ENCODE data around the gene PHF21A.

The PHF21A gene

GRCh38 chr11:46036009-46036408 lies 85.2 kb downstream of the PHF21A start:
- no peak overlapping the region for H3K4me3 ChIP-seq (ENCODE audit: low read depth, low read length)
- no peak for DNase-seq (ENCODE audit: low read depth)
- TF ChIP-seq POLR2A (IDR thresholded peaks at IDR 0.05; ENCODE audit: extremely low read depth, insufficient read length) (no peak), CTCF (IDR thresholded peaks at IDR 0.05; ENCODE audit: low read depth, low read length) (no peak), MYC (IDR thresholded peaks at IDR 0.05; ENCODE audit: low read depth, low read length) (no peak), MAX (IDR thresholded peaks at IDR 0.05; ENCODE audit: low read depth, low read length) (no peak)

- TF ChIP-seq CTCF (IDR thresholded peaks at IDR 0.05; ENCODE audit: low read depth, low read length) (no peak), MYC (IDR thresholded peaks at IDR 0.05; ENCODE audit: low read depth, low read length) (no peak), MAX (IDR thresholded peaks at IDR 0.05; ENCODE audit: low read depth, low read length) (no peak), POLR2A (IDR thresholded peaks at IDR 0.05; ENCODE audit: extremely low read depth, insufficient read length) (no peak)
- no peak for DNase-seq (ENCODE audit: low read depth)
Observed at GRCh38 chr11:46034041-46034440, 87.2 kb downstream of the PHF21A start.

GRCh38 chr11:46026606-46027293 lies 94.5 kb downstream of the PHF21A start:
- TF ChIP-seq CTCF (IDR thresholded peaks at IDR 0.05; ENCODE audit: low read depth, low read length): no peak
- TF ChIP-seq MAX (IDR thresholded peaks at IDR 0.05; ENCODE audit: low read depth, low read length): no peak
- no peak for TF ChIP-seq MYC (IDR thresholded peaks at IDR 0.05; ENCODE audit: low read depth, low read length)
- no peak for TF ChIP-seq POLR2A (IDR thresholded peaks at IDR 0.05; ENCODE audit: extremely low read depth, insufficient read length)
- no peak for DNase-seq (ENCODE audit: low read depth)
- H3K4me3 ChIP-seq (ENCODE audit: low read depth, low read length): no peak overlapping the region

More at GRCh38 chr11:46034041-46034440, 87.2 kb downstream of the PHF21A start:
- no peak overlapping the region for H3K4me3 ChIP-seq (ENCODE audit: low read depth, low read length)

GRCh38 chr11:46020084-46020599 lies 101.1 kb downstream of the PHF21A start:
- H3K4me3 ChIP-seq (ENCODE audit: low read depth, low read length): no peak overlapping the region
- TF ChIP-seq POLR2A (IDR thresholded peaks at IDR 0.05; ENCODE audit: extremely low read depth, insufficient read length) (no peak), CTCF (IDR thresholded peaks at IDR 0.05; ENCODE audit: low read depth, low read length) (no peak), MAX (IDR thresholded peaks at IDR 0.05; ENCODE audit: low read depth, low read length) (no peak), MYC (IDR thresholded peaks at IDR 0.05; ENCODE audit: low read depth, low read length) (no peak)
- no peak for DNase-seq (ENCODE audit: low read depth)

- no peak overlapping the region for H3K4me3 ChIP-seq (ENCODE audit: low read depth, low read length)
- DNase-seq (ENCODE audit: low read depth): no peak
- TF ChIP-seq MAX (IDR thresholded peaks at IDR 0.05; ENCODE audit: low read depth, low read length) (no peak), CTCF (IDR thresholded peaks at IDR 0.05; ENCODE audit: low read depth, low read length) (no peak), POLR2A (IDR thresholded peaks at IDR 0.05; ENCODE audit: extremely low read depth, insufficient read length) (no peak), MYC (IDR thresholded peaks at IDR 0.05; ENCODE audit: low read depth, low read length) (no peak)
Observed at GRCh38 chr11:46018651-46019050, 102.6 kb downstream of the PHF21A start.

All from NB4 (cell line).